IPS-20b (cell line): ENCODE measurements around the gene RASGEF1C.

Source experiments
- H3K27ac ChIP-seq: one replicate; pipeline ENCODE4 v1.5.1; 2013; ENCODE audit warnings: low read length
- H3K27me3 ChIP-seq: 2 replicates; pipeline ENCODE4 v1.6.1; 2013; ENCODE audit warnings: mild to moderate bottlenecking, low read length, inconsistent platforms; ENCODE audit not compliant: insufficient read depth
- H3K36me3 ChIP-seq: 2 replicates; pipeline ENCODE4 v1.6.1; 2013; ENCODE audit warnings: low read depth, mild to moderate bottlenecking, inconsistent platforms, low read length, moderate library complexity; ENCODE audit not compliant: insufficient read depth
- H3K4me1 ChIP-seq: 2 replicates; pipeline ENCODE4 v1.6.1; 2013; ENCODE audit warnings: mild to moderate bottlenecking, control low read depth, inconsistent platforms, low read length, moderate library complexity; ENCODE audit not compliant: insufficient read depth
- H3K4me3 ChIP-seq: 2 replicates; pipeline ENCODE4 v1.5.1; 2013; ENCODE audit warnings: mild to moderate bottlenecking, low read length, inconsistent platforms
- H3K9ac ChIP-seq: 2 replicates; pipeline ENCODE4 v1.6.1; 2013; ENCODE audit warnings: low read depth, mild to moderate bottlenecking, inconsistent platforms, low read length, moderate library complexity
- H3K9me3 ChIP-seq: 2 replicates; pipeline ENCODE4 v1.6.1; 2013; ENCODE audit warnings: mild to moderate bottlenecking, low read depth, low read length, inconsistent platforms; ENCODE audit not compliant: insufficient read depth

The RASGEF1C gene

GRCh38 chr5:180085837-180086236, 123.2 kb downstream of the RASGEF1C start:
- H3K27ac ChIP-seq, result no peak overlapping the region
- no peaks in the 10 kb centered on the region for H3K27me3 ChIP-seq
- no peak overlapping the region; the same call in 1 of the 2 replicates for H3K9ac ChIP-seq
- peaks cover 40% of the 10 kb centered on the region for H3K4me1 ChIP-seq
- H3K4me3 ChIP-seq, result no peak overlapping the region
- H3K36me3 ChIP-seq, result no peaks in the 10 kb centered on the region
- H3K9me3 ChIP-seq, result no peaks in the 10 kb centered on the region

GRCh38 chr5:180084638-180085561, 124.1 kb downstream of the RASGEF1C start:
- Histone ChIP-seq H3K9ac (0 out of 2 replicates have a peak overlapping the region, but pooled peaks have one; percentile 18), H3K9me3 (peaks cover 4% of the 10 kb centered on the region), H3K27ac (no peak overlapping the region), H3K27me3 (no peaks in the 10 kb centered on the region), H3K4me1 (peaks cover 40% of the 10 kb centered on the region), H3K4me3 (no peak overlapping the region), H3K36me3 (no peaks in the 10 kb centered on the region)

GRCh38 chr5:180083529-180084060, 125.4 kb downstream of the RASGEF1C start:
- H3K27me3 ChIP-seq, result no peaks in the 10 kb centered on the region
- peak overlapping the region; percentile 25; the same call in 1 of the 2 replicates for H3K4me3 ChIP-seq
- peaks cover 40% of the 10 kb centered on the region for H3K4me1 ChIP-seq
- peaks cover 4% of the 10 kb centered on the region for H3K9me3 ChIP-seq
- no peaks in the 10 kb centered on the region for H3K36me3 ChIP-seq
- H3K27ac ChIP-seq, result peak overlapping the region; percentile 96
- peak overlapping the region; percentile 82 for H3K9ac ChIP-seq

GRCh38 chr5:180082633-180083420, 126.2 kb downstream of the RASGEF1C start:
- Histone ChIP-seq H3K27ac (peak overlapping the region; percentile 96), H3K36me3 (no peaks in the 10 kb centered on the region), H3K27me3 (no peaks in the 10 kb centered on the region), H3K4me1 (peaks cover 34% of the 10 kb centered on the region), H3K4me3 (peak overlapping the region; percentile 25; the same call in 1 of the 2 replicates), H3K9me3 (peaks cover 4% of the 10 kb centered on the region), H3K9ac (peak overlapping the region; percentile 82)

GRCh38 chr5:180081481-180081880, 127.5 kb downstream of the RASGEF1C start:
- peaks cover 34% of the 10 kb centered on the region for H3K4me1 ChIP-seq
- no peaks in the 10 kb centered on the region for H3K27me3 ChIP-seq
- peaks cover 4% of the 10 kb centered on the region for H3K9me3 ChIP-seq
- H3K27ac ChIP-seq, result no peak overlapping the region
- no peak overlapping the region for H3K9ac ChIP-seq
- H3K36me3 ChIP-seq, result no peaks in the 10 kb centered on the region
- H3K4me3 ChIP-seq, result no peak overlapping the region

- H3K27ac ChIP-seq, result no peak overlapping the region
- H3K4me3 ChIP-seq, result no peak overlapping the region
- peaks cover 4% of the 10 kb centered on the region for H3K9me3 ChIP-seq
- peaks cover 34% of the 10 kb centered on the region for H3K4me1 ChIP-seq
- no peaks in the 10 kb centered on the region for H3K36me3 ChIP-seq
- no peaks in the 10 kb centered on the region for H3K27me3 ChIP-seq
- no peak overlapping the region for H3K9ac ChIP-seq
Observed at GRCh38 chr5:180080486-180081280, 128.3 kb downstream of the RASGEF1C start.

- Histone ChIP-seq H3K36me3 (no peaks in the 10 kb centered on the region), H3K9ac (no peak overlapping the region), H3K4me1 (peaks cover 27% of the 10 kb centered on the region), H3K27ac (no peak overlapping the region), H3K4me3 (no peak overlapping the region), H3K27me3 (no peaks in the 10 kb centered on the region), H3K9me3 (peaks cover 4% of the 10 kb centered on the region)
Observed at GRCh38 chr5:180079702-180080466, 129.1 kb downstream of the RASGEF1C start.

- no peak overlapping the region for H3K9ac ChIP-seq
- no peak overlapping the region for H3K4me3 ChIP-seq
- H3K27ac ChIP-seq, result no peak overlapping the region
- H3K36me3 ChIP-seq, result no peaks in the 10 kb centered on the region
- H3K27me3 ChIP-seq, result peaks cover 14% of the 10 kb centered on the region
- H3K4me1 ChIP-seq, result peaks cover 11% of the 10 kb centered on the region; the same call in 1 of the 2 replicates
- peaks cover 4% of the 10 kb centered on the region for H3K9me3 ChIP-seq
Observed at GRCh38 chr5:180078348-180078747, 130.7 kb downstream of the RASGEF1C start.

GRCh38 chr5:180077594-180078284, 131.3 kb downstream of the RASGEF1C start:
- Histone ChIP-seq H3K4me1 (peaks cover 8% of the 10 kb centered on the region; the same call in 1 of the 2 replicates), H3K36me3 (no peaks in the 10 kb centered on the region), H3K9ac (no peak overlapping the region), H3K4me3 (no peak overlapping the region), H3K27ac (no peak overlapping the region), H3K27me3 (peaks cover 20% of the 10 kb centered on the region), H3K9me3 (peaks cover 7% of the 10 kb centered on the region)

GRCh38 chr5:180075703-180076102, 133.3 kb downstream of the RASGEF1C start:
- H3K27me3 ChIP-seq, result peaks cover 32% of the 10 kb centered on the region
- no peaks in the 10 kb centered on the region for H3K4me1 ChIP-seq
- no peak overlapping the region for H3K4me3 ChIP-seq
- H3K36me3 ChIP-seq, result no peaks in the 10 kb centered on the region
- peaks cover 12% of the 10 kb centered on the region for H3K9me3 ChIP-seq
- H3K27ac ChIP-seq, result no peak overlapping the region
- H3K9ac ChIP-seq, result no peak overlapping the region
